Effector memory CD4-positive, alpha-beta T cell (primary cell): ENCODE data around the gene CCL11.

Experiments used
- DNase-seq, 3 donors: peaks; one replicate each; pipeline ENCODE4 v3.0.0-alpha.2; 2020
- H3K27ac ChIP-seq: 2 replicates; pipeline ENCODE4 v1.7.0; 2013; ENCODE audit warnings: mild to moderate bottlenecking, low read length, moderate library complexity; ENCODE audit not compliant: insufficient read depth, poor library complexity, severe bottlenecking
- H3K27me3 ChIP-seq: replicated peaks from 2 replicates; pipeline ENCODE4 v1.7.0; 2013; ENCODE audit warnings: mild to moderate bottlenecking, low read length; ENCODE audit not compliant: insufficient read depth, control insufficient read depth, poor library complexity, severe bottlenecking
- H3K36me3 ChIP-seq: 2 replicates; pipeline ENCODE4 v1.7.0; 2013; ENCODE audit warnings: mild to moderate bottlenecking, low read length, moderate library complexity; ENCODE audit not compliant: control insufficient read depth, insufficient read depth
- H3K4me1 ChIP-seq: 2 replicates; pipeline ENCODE4 v1.7.0; 2013; ENCODE audit warnings: low read length, mild to moderate bottlenecking; ENCODE audit not compliant: control insufficient read depth, insufficient read depth, poor library complexity, severe bottlenecking
- H3K4me3 ChIP-seq: 2 replicates; pipeline ENCODE4 v1.7.0; 2013; ENCODE audit warnings: low read length, low read depth, mild to moderate bottlenecking; ENCODE audit not compliant: insufficient read depth, poor library complexity, severe bottlenecking
- H3K9me3 ChIP-seq: 2 replicates; pipeline ENCODE4 v1.7.0; 2013; ENCODE audit warnings: mild to moderate bottlenecking, low read length, moderate library complexity; ENCODE audit not compliant: control insufficient read depth
- total RNA-seq, 3 donors: gene quantifications; one replicate each; lab custom pipeline; 2026; lab: John Stamatoyannopoulos, UW

The CCL11 gene
- 0 reads per million in 3 donors for total RNA-seq

DNA sequence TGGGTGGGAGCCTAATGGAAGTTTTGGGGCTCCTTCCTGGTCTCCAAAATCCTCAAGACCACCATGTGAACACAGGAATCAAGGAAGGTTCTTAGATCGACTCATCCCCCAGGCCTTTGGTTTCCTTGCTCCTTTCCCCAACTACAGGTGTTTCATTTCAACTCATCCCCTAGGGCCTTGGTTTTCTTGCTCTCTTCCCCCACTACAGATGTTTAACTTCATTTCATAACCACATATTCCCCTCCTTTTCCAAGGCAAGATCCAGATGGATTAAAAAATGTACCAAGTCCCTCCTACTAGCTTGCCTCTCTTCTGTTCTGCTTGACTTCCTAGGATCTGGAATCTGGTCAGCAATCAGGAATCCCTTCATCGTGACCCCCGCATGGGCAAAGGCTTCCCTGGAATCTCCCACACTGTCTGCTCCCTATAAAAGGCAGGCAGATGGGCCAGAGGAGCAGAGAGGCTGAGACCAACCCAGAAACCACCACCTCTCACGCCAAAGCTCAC is at the start of gene CCL11:
Gene CCL11, plus strand, starts transcription at position 457 of the 507 bp plus-strand sequence. CDS start 67 bp downstream, outside the sequence.
- H3K36me3 ChIP-seq: no peaks in the 10 kb centered on the region
- H3K4me1 ChIP-seq: no peaks in the 10 kb centered on the region
- H3K27ac ChIP-seq: no peak within 1 kb of the TSS
- H3K27me3 ChIP-seq: no peaks in the 10 kb centered on the region
- no peak for DNase-seq
- H3K9me3 ChIP-seq: no peaks in the 10 kb centered on the region
- H3K4me3 ChIP-seq: no peak within 1 kb of the TSS

DNA sequence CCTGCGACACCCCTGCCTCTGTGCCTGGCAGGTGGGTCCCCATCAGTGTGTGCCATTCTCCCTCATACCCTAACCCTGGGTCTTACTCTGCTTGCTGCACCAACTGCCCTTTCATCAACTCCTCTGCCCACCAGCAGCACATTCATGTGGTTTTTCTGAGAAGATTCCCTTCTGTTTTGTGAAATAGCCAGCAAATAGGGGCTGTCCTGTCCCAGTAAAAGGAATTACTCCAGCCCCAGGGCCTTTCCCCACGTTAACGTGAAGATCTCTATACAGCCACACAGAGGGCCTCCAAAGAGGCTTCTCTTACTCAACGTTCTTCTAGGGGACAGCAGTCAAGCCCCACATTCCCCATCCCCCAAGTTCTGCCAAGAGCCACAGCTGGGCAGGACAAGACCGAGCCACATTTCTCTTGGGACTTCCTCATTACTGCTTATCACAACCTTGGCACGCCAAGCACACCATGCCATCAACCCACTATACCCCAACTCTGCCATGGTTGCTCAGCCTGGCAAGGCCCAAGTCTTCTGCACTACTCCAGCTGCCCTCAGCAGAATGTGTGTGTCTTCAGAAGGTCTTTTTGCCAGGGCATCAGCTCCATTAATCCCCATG is 49.2 kb upstream of the CCL11 start:
- Histone ChIP-seq H3K27me3 (no peaks in the 10 kb centered on the region), H3K4me3 (no peak overlapping the region), H3K4me1 (no peaks in the 10 kb centered on the region), H3K36me3 (no peaks in the 10 kb centered on the region), H3K9me3 (no peaks in the 10 kb centered on the region), H3K27ac (no peak overlapping the region)
- no peak for DNase-seq

DNA sequence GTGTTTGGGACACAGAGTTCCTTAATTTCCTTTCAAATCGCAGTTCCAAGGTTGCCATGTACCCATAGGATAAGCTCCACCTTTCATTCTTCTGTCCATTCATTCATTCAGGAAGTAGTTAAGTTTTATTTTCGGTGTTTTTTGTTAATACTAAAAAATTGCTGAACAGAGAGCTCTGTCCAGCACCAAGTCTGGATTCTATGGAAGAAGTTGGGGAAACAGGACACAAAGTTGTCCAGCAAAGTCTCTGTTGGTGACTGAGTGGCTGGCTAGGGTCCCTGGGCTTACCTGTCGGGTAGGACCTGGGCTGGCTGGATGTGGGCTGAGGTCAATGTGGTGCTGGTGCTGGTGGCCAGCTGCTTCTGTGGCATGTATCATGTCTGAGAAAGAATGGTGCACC is 48.1 kb upstream of the CCL11 start:
- no peak overlapping the region for H3K4me3 ChIP-seq
- H3K4me1 ChIP-seq: no peaks in the 10 kb centered on the region
- no peaks in the 10 kb centered on the region for H3K27me3 ChIP-seq
- no peaks in the 10 kb centered on the region for H3K36me3 ChIP-seq
- DNase-seq: no peak
- H3K27ac ChIP-seq: no peak overlapping the region
- H3K9me3 ChIP-seq: no peaks in the 10 kb centered on the region

DNA sequence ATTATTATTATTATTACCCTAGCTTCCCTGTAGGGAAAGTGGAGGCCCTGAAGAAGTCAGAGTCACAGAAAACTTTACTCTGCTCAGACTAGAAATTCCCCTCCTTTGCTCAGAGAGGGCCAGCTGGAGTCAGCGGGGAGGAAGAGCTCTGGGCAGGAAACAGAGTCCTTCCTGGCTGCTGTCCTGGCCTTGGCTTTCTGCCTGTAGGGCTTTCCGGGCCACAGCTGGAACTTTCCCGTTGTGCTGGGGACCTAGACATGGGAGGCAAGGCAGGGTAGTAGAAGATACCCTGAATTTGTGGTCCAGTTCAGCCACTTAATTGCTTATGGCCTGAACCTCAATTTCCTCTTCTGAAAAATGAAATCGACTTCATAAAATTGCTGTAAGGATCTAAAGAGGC is 44.5 kb upstream of the CCL11 start:
- Histone ChIP-seq H3K27me3 (no peaks in the 10 kb centered on the region), H3K4me3 (no peak overlapping the region), H3K4me1 (no peaks in the 10 kb centered on the region), H3K36me3 (no peaks in the 10 kb centered on the region), H3K9me3 (no peaks in the 10 kb centered on the region), H3K27ac (no peak overlapping the region)
- no peak for DNase-seq

DNA sequence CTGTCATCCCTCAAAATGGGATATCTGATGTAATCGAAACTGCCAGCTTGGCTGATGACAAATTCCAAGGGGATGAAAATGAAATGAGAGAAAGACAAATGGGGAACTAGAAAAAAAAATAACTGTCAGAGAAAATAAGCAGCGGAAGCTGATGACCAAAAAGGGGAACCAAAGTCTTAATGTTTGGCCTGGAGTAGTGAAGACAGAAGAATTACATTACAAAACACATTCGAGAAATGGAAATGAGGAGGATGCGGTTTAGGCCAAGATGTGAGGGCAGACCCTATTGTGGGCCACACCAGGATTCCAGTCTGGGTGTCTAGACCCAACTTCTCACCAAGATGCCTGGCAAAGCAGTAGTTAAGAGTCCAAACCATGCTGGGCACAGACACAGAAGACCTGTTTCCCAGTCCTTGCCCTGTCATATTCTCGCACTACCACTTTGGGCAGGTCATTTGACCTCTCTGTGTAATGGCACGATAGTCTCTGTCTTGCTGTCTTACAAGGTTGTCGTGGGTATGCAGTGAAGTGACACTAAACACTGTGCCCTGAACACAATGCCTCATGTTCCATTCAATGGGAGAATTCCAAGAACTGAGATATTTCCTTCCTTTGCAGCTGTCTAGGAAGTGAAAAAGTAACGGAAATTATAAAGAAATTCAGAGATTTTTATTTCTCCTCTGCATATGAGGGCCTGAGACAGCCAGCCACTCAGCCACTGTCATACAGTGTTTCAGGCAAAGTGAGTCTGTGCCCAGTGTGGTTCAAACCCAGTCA is 42.8 kb upstream of the CCL11 start:
- H3K27me3 ChIP-seq: no peaks in the 10 kb centered on the region
- no peaks in the 10 kb centered on the region for H3K4me1 ChIP-seq
- H3K9me3 ChIP-seq: no peaks in the 10 kb centered on the region
- no peak overlapping the region for H3K27ac ChIP-seq
- no peak for DNase-seq
- no peaks in the 10 kb centered on the region for H3K36me3 ChIP-seq
- H3K4me3 ChIP-seq: no peak overlapping the region

DNA sequence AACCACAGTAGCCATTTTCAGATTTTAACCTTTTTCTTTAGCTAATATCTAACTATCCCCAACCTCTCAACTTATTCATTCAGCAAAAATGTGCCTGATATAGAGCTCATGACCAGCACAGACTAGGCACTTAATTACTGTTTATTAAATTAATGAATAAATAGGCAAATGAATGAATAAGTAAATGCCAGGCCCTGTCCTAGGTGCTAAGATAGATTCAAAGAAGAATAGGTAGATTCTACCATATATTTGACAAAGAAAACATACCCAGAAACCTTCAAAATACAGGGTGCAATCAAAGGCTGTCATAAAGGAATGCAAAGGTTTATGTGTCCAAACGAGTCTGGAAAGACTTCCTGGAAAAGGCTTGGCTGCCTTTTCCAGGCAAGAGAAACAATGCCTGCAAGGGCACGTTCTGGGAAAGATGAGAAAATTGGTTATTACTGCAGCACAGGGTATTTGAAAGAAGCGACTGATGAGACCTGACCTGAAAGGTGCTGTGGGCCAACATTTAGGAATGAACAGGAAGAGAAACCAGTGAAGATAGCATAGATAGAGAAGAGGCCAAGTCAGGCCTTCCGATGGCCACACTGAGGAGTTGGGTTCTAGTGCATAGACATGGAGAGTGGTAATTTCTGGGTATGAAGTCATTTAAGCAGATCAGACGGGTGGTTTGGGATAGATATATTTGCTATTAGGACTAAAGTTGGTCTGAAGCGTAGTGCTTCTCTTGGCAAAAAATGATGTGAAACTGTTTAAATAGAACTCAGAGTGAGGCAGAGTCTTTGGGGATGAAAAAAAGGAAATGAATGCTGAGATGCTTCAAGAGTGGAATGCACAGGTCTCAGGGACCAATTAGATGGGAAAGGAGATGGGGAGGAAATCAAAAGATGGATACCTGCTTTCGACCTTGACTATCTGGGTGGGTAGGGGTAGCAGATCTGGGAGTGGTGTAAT is 41.9 kb upstream of the CCL11 start:
- DNase-seq: no peak
- no peak overlapping the region for H3K4me3 ChIP-seq
- no peaks in the 10 kb centered on the region for H3K36me3 ChIP-seq
- H3K9me3 ChIP-seq: no peaks in the 10 kb centered on the region
- H3K4me1 ChIP-seq: no peaks in the 10 kb centered on the region
- no peaks in the 10 kb centered on the region for H3K27me3 ChIP-seq
- H3K27ac ChIP-seq: no peak overlapping the region

DNA sequence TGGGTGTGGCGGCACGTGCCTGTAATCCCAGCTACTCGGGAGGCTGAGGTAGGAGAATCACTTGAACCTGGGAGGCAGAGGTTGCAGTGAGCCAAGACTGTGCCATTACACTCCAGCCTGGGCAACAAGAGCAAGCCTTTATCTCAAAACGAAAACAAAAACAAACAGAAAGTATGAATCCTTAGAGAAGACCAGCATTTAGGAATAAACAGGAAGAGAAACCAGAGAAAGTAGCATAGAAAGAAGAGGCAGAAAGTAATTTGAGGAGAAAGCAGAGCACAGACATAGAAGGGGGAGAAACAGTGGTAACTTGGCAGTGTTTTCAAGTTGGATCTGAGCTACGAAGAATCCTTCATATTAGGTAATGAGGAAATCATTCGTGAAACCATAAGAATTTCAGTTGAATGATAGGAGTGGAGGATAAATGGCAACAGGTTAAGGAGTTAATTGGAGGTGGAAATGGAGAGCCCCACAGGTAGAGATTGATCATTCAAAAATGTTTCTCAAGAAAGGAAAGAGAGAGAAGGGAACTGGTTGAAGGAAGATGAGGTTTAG is 40.1 kb upstream of the CCL11 start:
- DNase-seq: no peak
- no peak overlapping the region for H3K27ac ChIP-seq
- H3K9me3 ChIP-seq: no peaks in the 10 kb centered on the region
- no peak overlapping the region for H3K4me3 ChIP-seq
- H3K27me3 ChIP-seq: no peaks in the 10 kb centered on the region
- no peaks in the 10 kb centered on the region for H3K4me1 ChIP-seq
- H3K36me3 ChIP-seq: no peaks in the 10 kb centered on the region

DNA sequence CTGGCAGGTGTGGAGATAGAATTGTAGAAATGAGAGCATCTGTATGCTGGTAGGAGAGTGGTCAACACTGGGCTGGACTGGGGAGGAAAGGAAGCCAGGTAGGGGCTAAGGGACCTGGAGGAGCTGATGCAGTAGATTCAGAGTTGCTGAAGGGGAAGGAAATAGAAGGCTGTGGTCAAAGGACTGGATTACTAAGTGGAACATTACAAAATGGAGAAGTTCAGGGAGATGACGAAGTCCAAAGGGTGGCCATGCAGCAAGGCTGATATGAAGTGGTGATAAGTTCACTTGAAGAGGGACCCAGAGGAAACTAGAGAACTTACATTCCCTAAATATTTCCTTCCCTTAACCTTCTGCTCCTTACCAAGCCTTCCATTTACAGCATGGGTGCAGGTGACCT is 39.1 kb upstream of the CCL11 start:
- Histone ChIP-seq H3K9me3 (no peaks in the 10 kb centered on the region), H3K27ac (no peak overlapping the region), H3K4me3 (no peak overlapping the region), H3K4me1 (no peaks in the 10 kb centered on the region), H3K36me3 (no peaks in the 10 kb centered on the region), H3K27me3 (no peaks in the 10 kb centered on the region)
- no peak for DNase-seq

DNA sequence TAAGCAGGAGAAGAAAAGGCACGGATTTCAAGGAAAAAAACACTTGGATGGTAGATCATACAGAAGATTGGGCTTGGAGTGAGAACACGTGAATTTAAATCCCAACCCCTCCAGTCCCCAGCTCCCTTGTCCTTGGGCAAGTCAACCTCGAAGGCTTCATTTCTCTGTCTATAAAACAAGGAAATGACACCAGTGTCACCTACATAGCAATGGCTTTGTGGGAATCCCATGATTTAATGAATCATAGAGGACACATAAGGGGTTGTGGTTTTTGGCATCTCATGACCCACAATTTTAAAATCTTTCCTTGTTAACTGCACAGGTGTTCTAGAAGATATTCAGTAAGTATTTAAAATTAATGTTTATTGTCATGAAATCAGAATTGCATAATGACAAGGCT is 38.7 kb upstream of the CCL11 start:
- DNase-seq: no peak
- Histone ChIP-seq H3K4me1 (no peaks in the 10 kb centered on the region), H3K36me3 (no peaks in the 10 kb centered on the region), H3K27me3 (no peaks in the 10 kb centered on the region), H3K9me3 (no peaks in the 10 kb centered on the region), H3K4me3 (no peak overlapping the region), H3K27ac (no peak overlapping the region)
